Neural progenitor cell (in vitro differentiated cells): ENCODE data around the gene KLF16.

Experiments used
- EZH2 ChIP-seq: fragments of 200-600 bp; sonication (generic); IDR thresholded peaks from 2 replicates; pipeline ENCODE4 v1.6.1; 2017; ENCODE audit warnings: antibody characterized with exemption, mild to moderate bottlenecking, moderate library complexity
- EZH2phosphoT487 ChIP-seq: fragments of 200-600 bp; sonication (generic); IDR thresholded peaks from 2 replicates; pipeline ENCODE4 v1.6.1; 2017; ENCODE audit warnings: antibody characterized with exemption
- TF ChIP-seq, protein P1 (sequence below): fragments of 200-600 bp; sonication (generic); IDR thresholded peaks from 2 replicates; pipeline ENCODE4 v1.5.1; 2017; ENCODE audit warnings: antibody characterized with exemption, mild to moderate bottlenecking

DNA sequence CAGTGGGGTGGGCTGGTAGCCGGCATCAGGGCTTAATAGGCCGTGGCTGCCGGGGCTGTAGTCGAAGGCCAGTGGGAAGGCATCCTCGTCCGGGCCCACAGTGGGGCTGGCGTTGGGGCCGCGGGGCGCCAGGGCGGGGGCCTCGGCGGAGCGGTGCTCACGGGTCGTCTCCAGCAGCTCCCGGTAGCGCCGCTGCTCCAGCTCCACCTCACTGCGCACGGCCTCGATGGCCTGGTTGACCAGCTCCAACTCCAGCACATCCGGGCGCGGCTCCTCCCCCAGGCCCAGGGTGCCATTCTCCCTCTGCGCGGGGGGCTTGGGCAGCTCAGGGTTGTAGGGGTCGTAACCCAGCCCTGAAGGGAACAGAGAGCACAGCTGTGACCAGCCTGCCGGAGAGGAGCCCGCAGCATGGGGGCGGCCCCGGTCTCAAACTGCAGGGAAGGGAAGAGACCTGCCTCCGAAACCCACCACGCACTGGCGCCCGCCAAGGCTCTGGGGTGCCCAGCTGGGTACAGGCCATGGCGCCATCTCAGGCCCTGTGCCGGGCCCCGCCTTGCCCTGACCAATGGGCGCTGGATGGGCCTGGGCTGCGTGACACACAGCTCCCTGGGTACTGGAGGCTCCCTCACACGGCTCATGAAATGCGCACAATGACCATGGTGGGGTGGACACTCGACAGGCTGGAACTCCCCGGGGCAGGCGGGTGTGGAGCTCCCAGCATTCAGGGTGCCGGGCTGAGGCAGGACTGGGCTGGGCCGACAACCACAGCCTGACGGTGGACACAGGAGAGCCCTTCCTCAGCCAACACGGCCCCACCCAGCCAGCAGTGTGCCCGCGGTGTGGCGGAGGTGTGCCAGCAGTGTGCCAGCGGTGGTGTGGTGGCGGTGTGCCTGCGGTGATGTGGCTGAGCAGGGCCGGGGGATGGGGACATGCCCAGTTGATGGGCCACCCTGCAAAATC lies 34.8 kb downstream of the KLF16 start:
- TF ChIP-seq, protein P1, sequence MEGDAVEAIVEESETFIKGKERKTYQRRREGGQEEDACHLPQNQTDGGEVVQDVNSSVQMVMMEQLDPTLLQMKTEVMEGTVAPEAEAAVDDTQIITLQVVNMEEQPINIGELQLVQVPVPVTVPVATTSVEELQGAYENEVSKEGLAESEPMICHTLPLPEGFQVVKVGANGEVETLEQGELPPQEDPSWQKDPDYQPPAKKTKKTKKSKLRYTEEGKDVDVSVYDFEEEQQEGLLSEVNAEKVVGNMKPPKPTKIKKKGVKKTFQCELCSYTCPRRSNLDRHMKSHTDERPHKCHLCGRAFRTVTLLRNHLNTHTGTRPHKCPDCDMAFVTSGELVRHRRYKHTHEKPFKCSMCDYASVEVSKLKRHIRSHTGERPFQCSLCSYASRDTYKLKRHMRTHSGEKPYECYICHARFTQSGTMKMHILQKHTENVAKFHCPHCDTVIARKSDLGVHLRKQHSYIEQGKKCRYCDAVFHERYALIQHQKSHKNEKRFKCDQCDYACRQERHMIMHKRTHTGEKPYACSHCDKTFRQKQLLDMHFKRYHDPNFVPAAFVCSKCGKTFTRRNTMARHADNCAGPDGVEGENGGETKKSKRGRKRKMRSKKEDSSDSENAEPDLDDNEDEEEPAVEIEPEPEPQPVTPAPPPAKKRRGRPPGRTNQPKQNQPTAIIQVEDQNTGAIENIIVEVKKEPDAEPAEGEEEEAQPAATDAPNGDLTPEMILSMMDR: no peak
- TF ChIP-seq EZH2: no peak
- no peak for TF ChIP-seq EZH2phosphoT487
